Activated gamma-delta T cell treated with Interleukin-2 at 50 U/mL for 16 hours (primary cell): ENCODE data around the gene MAP7.
A peak's percentile ranks its signal among the peaks of the same experiment; 100 is the strongest.

Source experiments
- DNase-seq: peaks from one replicate; pipeline ENCODE4 v3.0.0-alpha.2; 2020

Gene MAP7

GRCh38 chr6:136563386-136564152, 13.3 kb upstream of the MAP7 start:
- DNase-seq: no peak

GRCh38 chr6:136562211-136562610, 12.0 kb upstream of the MAP7 start:
- DNase-seq: no peak

GRCh38 chr6:136553166-136553787, 3.1 kb upstream of the MAP7 start:
- no peak for DNase-seq

- no peak for DNase-seq
These were observed 1.8 kb upstream of the MAP7 start for GRCh38 chr6:136552054-136552453.

- DNase-seq: no peak
These were observed 881 bp upstream of the MAP7 start for GRCh38 chr6:136551103-136551502.

- no peak for DNase-seq
These were observed 235 bp downstream of the MAP7 start for GRCh38 chr6:136550045-136550329.

- DNase-seq: peak; percentile 4
These were observed 750 bp downstream of the MAP7 start for GRCh38 chr6:136549300-136550044.

GRCh38 chr6:136548582-136549299, 1.5 kb downstream of the MAP7 start:
- no peak for DNase-seq

GRCh38 chr6:136547871-136548270, 2.4 kb downstream of the MAP7 start:
- DNase-seq: no peak

- no peak for DNase-seq
These were observed 2.9 kb downstream of the MAP7 start for GRCh38 chr6:136547336-136547735.

GRCh38 chr6:136546331-136546730, 3.9 kb downstream of the MAP7 start:
- no peak for DNase-seq

- no peak for DNase-seq
These were observed 5.9 kb downstream of the MAP7 start for GRCh38 chr6:136544326-136544725.

- no peak for DNase-seq
These were observed 8.8 kb downstream of the MAP7 start for GRCh38 chr6:136541395-136541794.

- no peak for DNase-seq
These were observed 10.1 kb downstream of the MAP7 start for GRCh38 chr6:136539967-136540652.

GRCh38 chr6:136538836-136539235, 11.4 kb downstream of the MAP7 start:
- no peak for DNase-seq

- no peak for DNase-seq
These were observed 14.2 kb downstream of the MAP7 start for GRCh38 chr6:136535880-136536650.

GRCh38 chr6:136535017-136535765, 15.0 kb downstream of the MAP7 start:
- no peak for DNase-seq

- no peak for DNase-seq
These were observed 16.0 kb downstream of the MAP7 start for GRCh38 chr6:136534268-136534667.

- no peak for DNase-seq
These were observed 16.7 kb downstream of the MAP7 start for GRCh38 chr6:136533487-136533886.

GRCh38 chr6:136532030-136532429, 18.2 kb downstream of the MAP7 start:
- DNase-seq: no peak

GRCh38 chr6:136529710-136530109, 20.5 kb downstream of the MAP7 start:
- no peak for DNase-seq
